Activated T-helper 9 cell treated with anti-CD3 and anti-CD28 coated beads, Interleukin-2, amount 50 U/mL, for 16 hours (primary cell): Measurements from ENCODE around the gene OR5B21.

Experiments used
- DNase-seq: peaks from one replicate; pipeline ENCODE4 v3.0.0-alpha.2; 2020; ENCODE audit warnings: low read depth

Gene OR5B21

DNA sequence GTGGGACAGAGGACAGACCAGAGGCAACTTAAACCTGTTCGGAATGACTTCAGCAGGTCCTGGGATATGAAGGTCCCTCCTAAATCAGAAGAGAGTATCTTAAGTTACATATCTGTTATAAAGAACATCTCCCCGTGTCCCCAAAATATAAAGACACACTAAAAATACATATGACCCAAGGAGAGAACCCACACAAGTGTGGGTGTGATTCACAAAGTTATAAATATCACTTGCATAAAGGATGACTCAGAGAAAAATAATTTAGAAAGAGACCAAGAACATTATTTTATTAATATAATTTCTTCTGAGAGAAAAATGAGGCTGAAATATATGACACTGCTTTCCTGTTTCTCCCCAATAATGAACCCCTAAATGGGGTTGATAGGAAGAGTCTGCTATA lies 14.2 kb downstream of the OR5B21 start:
- DNase-seq = no peak

- DNase-seq = no peak
Measured at GRCh38 chr11:58490827-58491226, 17.1 kb downstream of the OR5B21 start.

DNA sequence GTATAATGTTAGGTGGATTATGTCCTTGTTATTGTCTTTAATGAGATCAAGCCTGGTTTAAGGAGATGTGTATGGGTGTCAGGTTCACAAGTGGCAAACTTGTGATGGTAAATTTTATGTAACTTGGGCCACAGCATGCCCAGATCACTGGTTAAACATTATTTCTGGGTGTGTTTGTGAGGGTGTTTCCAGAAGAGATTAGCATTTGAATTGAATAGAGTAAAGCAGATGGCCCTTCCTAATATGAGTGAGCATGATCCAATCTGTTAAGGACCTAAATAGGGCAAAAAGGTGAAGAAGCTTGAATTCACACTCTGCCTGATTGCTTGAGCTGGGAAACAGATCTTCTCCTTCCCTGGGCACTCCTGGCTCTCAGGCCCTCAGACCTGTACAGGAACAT lies 20.7 kb downstream of the OR5B21 start:
- no peak for DNase-seq

DNA sequence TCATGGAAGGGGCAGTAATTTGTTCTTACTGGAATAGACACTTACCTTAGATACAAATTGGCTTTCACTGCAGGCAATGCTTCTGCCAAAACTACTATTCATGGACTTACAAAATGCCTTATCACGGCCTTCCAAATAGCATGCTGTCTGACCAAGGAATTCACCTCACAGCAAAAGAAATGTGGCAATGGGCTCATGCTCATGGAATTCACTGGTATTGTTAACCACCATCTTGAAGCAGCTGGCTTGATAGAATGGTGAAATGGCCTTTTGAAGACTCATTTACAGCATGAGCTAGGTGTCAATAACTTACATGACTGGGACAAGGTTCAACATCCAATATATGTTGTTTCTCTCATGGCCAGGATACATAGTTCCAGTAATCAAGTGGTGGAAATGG lies 21.9 kb downstream of the OR5B21 start:
- DNase-seq = no peak

- DNase-seq = no peak
Measured at GRCh38 chr11:58471892-58472291, 36.0 kb downstream of the OR5B21 start.

GRCh38 chr11:58466293-58466692 lies 41.6 kb downstream of the OR5B21 start:
- no peak for DNase-seq

- DNase-seq = no peak
Measured at GRCh38 chr11:58465690-58466089, 42.2 kb downstream of the OR5B21 start.
